NT2/D1 (cell line): ENCODE data around the gene CEP131.

Source experiments
- SUZ12 ChIP-seq: IDR thresholded peaks from 2 replicates; pipeline ENCODE4 v1.6.1; 2011; ENCODE audit not compliant: insufficient read length, insufficient read depth; ENCODE audit errors: extremely low read depth
- YY1 ChIP-seq: IDR thresholded peaks from 2 replicates; pipeline ENCODE4 v1.6.1; 2011; ENCODE audit not compliant: insufficient read length, insufficient read depth
- ZNF274 ChIP-seq: IDR thresholded peaks from 2 replicates; pipeline ENCODE4 v1.6.1; 2011; ENCODE audit warnings: mild to moderate bottlenecking, low read depth, low read length

- TF ChIP-seq SUZ12 = no peak
- no peak for TF ChIP-seq YY1
- TF ChIP-seq ZNF274 = no peak
These were observed 21.7 kb upstream of the CEP131 start for GRCh38 chr17:81244358-81245023.
